Astrocyte of the cerebellum (primary cell): ENCODE measurements around the gene TRPC6.

Experiments used
- DNase-seq: peaks from one replicate; pipeline ENCODE4 v3.0.0-alpha.2; 2011; ENCODE audit warnings: low read depth
- H3K4me3 ChIP-seq: 2 replicates; pipeline ENCODE4 v1.5.1; 2011; ENCODE audit warnings: mild to moderate bottlenecking, low read depth, low read length, moderate library complexity
- in situ Hi-C: cut with HindIII; loops from 2 replicates; pipeline ENCODE4 v1.10.0; 2017; ENCODE audit warnings: low sequenced_read_pairs
- TF ChIP-seq, protein P1 (sequence below): IDR thresholded peaks from 2 replicates; pipeline ENCODE4 v1.5.1; 2012; ENCODE audit warnings: low read length, low read depth, moderate library complexity, mild to moderate bottlenecking; ENCODE audit errors: missing control alignments

Gene TRPC6

DNA sequence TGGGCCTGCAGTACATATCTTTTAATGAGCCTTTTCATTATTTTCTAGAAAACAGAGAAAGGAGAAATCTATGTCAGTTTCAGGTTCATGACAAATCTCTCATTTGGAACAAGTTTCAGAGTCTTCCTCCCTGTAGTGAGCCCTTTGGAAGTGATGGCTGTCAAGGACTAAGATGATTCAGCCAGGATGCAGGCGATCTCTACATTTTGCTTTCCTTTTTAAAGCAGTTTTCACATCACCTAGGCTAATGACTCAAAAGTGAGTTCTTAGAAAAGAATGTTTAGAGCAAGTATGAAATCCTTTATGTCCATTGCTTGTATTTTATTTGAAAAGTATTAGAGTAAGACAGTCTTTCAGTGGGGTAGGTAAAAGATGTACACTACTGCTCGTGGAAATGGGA lies 130.1 kb downstream of the TRPC6 start:
- in situ Hi-C loops, result no loop called here
- DNase-seq, result no peak
- TF ChIP-seq, protein P1, sequence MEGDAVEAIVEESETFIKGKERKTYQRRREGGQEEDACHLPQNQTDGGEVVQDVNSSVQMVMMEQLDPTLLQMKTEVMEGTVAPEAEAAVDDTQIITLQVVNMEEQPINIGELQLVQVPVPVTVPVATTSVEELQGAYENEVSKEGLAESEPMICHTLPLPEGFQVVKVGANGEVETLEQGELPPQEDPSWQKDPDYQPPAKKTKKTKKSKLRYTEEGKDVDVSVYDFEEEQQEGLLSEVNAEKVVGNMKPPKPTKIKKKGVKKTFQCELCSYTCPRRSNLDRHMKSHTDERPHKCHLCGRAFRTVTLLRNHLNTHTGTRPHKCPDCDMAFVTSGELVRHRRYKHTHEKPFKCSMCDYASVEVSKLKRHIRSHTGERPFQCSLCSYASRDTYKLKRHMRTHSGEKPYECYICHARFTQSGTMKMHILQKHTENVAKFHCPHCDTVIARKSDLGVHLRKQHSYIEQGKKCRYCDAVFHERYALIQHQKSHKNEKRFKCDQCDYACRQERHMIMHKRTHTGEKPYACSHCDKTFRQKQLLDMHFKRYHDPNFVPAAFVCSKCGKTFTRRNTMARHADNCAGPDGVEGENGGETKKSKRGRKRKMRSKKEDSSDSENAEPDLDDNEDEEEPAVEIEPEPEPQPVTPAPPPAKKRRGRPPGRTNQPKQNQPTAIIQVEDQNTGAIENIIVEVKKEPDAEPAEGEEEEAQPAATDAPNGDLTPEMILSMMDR, result no peak
- H3K4me3 ChIP-seq, result no peak overlapping the region

DNA sequence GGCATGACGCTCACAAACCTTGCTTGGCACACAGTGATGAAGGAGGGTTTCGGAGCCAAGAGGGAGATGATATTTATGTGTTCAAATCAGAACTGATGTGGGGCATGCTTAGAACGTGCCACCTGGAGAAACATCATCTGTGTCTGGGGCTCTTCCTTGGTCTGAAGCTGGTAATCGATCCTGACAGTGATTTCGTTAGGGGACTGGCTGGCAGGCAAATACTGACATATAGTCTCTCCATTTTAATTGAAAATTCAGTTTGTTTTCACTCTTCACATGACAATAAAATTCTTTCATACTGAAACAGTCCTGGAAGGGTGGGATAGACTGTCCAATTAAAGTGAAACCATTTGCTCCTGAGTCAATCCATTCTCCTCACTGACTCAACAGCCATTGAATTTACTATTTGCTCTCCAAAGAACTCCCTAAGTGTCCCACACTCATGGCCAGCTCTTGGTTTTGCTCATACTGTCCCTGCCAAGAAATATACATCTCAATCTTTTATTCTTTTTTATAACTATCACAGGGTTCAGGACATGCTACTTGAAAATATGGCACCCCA lies 134.8 kb downstream of the TRPC6 start:
- H3K4me3 ChIP-seq, result no peak overlapping the region
- no peak for DNase-seq
- in situ Hi-C loops, result no loop called here
- TF ChIP-seq, protein P1, result no peak

GRCh38 chr11:101446726-101447125 lies 137.1 kb downstream of the TRPC6 start:
- TF ChIP-seq, protein P1, result no peak
- DNase-seq, result no peak
- in situ Hi-C loops, result no loop called here
- H3K4me3 ChIP-seq, result no peak overlapping the region

DNA sequence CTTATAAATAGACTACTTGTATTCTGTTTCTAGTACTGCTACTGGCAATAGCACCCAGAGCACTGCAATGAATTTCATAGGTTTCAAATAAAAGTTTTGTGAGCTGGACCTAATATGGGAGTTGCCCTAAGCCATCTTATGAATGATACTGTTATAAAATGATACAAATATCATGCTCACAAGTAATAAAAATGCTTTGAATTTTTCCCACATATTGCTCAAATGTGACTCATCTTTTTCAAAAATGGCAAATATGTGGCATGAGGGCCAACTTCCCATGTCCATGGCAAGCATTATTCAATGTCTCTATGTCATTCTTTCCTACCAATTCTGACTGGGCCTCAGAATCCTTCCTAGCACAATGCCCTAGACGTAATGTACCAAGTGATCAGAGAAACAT lies 137.6 kb downstream of the TRPC6 start:
- no peak overlapping the region for H3K4me3 ChIP-seq
- in situ Hi-C loops, result no loop called here
- DNase-seq, result no peak
- TF ChIP-seq, protein P1, result no peak

- TF ChIP-seq, protein P1, result no peak
- in situ Hi-C loops, result no loop called here
- DNase-seq, result no peak
- no peak overlapping the region for H3K4me3 ChIP-seq
Observed at GRCh38 chr11:101445761-101446160, 138.0 kb downstream of the TRPC6 start.

DNA sequence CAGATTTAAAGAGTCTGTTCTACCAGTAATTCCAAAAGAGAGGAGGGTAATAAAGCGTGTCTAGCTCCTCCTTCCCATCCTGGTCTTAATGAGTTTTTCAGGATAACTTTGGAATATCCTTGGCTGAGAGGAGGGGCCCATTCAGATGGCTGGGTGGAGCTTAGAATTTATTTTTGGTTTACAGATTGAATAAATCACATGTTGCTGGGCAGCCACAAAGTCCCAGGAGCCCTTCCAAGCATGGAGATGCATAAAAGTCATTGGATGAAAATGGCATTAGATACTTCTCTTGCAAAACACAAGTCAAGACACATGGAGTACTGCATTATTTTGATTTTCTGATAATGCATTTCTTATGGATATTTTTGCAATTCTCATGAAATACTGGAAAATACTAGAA lies 139.0 kb downstream of the TRPC6 start:
- TF ChIP-seq, protein P1, result no peak
- no peak overlapping the region for H3K4me3 ChIP-seq
- in situ Hi-C loops, result no loop called here
- DNase-seq, result no peak
